HUES64 (cell line): ENCODE results near the gene TMEM151B.

Source experiments
- H3K27ac ChIP-seq: 2 replicates; pipeline ENCODE4 v1.7.0; 2013; ENCODE audit warnings: low read depth, low read length, inconsistent platforms
- H3K27me3 ChIP-seq: 2 replicates; pipeline ENCODE4 v1.6.1; 2013; ENCODE audit warnings: mild to moderate bottlenecking, low read length; ENCODE audit not compliant: insufficient read depth
- H3K36me3 ChIP-seq: 2 replicates; pipeline ENCODE4 v1.6.1; 2013; ENCODE audit warnings: mild to moderate bottlenecking, low read length; ENCODE audit not compliant: insufficient read depth
- H3K4me1 ChIP-seq: 2 replicates; pipeline ENCODE4 v1.6.1; 2013; ENCODE audit warnings: mild to moderate bottlenecking, low read length, moderate library complexity; ENCODE audit not compliant: insufficient read depth
- H3K4me3 ChIP-seq: 2 replicates; pipeline ENCODE4 v1.5.1; 2013; ENCODE audit warnings: mild to moderate bottlenecking, low read length, moderate library complexity
- H3K9ac ChIP-seq: 2 replicates; pipeline ENCODE4 v1.6.1; 2013; ENCODE audit warnings: mild to moderate bottlenecking, low read depth, low read length
- H3K9me3 ChIP-seq: 2 replicates; pipeline ENCODE4 v1.6.1; 2013; ENCODE audit warnings: low read depth, low read length; ENCODE audit not compliant: insufficient read depth
- WGBS: fragments of 150-250, 120-280 bp; methylation state at CpG from one replicate; pipeline ENCODE4 v1.1.7; 2013; ENCODE audit warnings: missing lambda C conversion rate; 5-methylcytosine and 5-hydroxymethylcytosine counted together

The TMEM151B gene

DNA sequence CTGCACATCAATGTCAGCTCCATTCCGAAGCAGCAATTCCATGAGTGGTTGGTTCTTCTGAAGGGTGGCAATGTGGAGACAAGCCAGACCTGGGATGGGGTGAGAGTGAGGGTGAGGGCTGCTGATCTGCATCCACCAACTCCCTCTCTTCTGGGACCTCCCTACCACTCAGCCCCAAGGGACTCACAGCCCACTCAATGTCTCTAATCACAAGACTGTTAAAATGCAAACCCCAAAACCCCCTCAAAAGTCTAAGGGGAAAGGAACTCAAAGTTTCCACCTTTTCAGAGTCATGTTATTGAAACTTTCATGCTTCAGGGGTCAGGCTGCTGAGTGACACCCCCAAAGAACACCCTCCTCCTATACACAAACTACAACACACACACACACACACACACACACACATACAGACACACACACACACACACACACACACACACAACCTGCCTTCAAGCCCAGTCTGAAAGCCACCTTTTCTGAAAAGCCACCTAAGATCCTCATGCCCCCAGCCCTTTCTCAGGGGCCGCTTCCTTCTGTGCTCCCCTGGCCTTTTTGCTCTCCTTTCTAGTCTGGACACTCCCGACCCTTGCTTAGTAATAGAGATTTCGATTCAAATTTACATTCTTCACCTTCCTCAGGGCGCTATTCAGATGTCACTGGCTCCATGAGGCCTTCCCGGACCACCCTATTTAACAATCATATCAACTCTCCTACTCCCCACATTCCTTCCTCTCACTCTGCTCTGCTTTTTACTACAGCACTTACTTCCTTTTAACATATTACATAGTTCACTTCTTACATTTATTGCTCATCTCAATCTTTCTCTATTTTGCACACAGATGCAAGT, 9.6 kb upstream of the TMEM151B start:
- peaks cover 30% of the 10 kb centered on the region for H3K36me3 ChIP-seq
- peaks cover 6% of the 10 kb centered on the region for H3K27me3 ChIP-seq
- H3K27ac ChIP-seq = no peak overlapping the region
- no peaks in the 10 kb centered on the region for H3K9me3 ChIP-seq
- H3K9ac ChIP-seq = no peak overlapping the region
- peaks cover 31% of the 10 kb centered on the region for H3K4me1 ChIP-seq
- WGBS = 96% methylated on average over 6 of the region's 6 CpGs
- no peak overlapping the region for H3K4me3 ChIP-seq

DNA sequence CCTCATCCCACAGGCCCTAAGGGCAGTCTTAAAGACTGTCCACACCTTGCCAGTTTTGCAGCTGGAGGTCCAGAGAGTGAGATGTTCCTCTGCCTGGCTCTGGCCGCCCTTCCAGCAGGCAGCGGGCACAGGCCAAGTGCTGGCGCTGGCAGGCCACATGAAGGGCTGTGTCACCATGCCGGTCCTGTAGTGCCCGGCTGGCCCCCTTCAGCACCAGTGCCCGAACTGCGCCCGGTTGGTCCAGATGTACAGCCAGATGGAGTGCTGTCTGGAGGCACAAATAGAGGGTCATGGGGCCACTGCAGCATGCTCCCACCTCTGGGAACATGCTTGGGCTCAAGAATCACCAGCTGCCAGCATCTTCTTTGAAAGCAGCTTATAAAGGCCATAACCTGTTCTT, 8.7 kb upstream of the TMEM151B start:
- H3K9ac ChIP-seq = no peak overlapping the region
- H3K4me3 ChIP-seq = no peak overlapping the region
- H3K9me3 ChIP-seq = no peaks in the 10 kb centered on the region
- WGBS = 98% methylated on average over 8 of the region's 8 CpGs
- peaks cover 28% of the 10 kb centered on the region for H3K4me1 ChIP-seq
- H3K27ac ChIP-seq = no peak overlapping the region
- peaks cover 27% of the 10 kb centered on the region for H3K36me3 ChIP-seq
- H3K27me3 ChIP-seq = peaks cover 6% of the 10 kb centered on the region

DNA sequence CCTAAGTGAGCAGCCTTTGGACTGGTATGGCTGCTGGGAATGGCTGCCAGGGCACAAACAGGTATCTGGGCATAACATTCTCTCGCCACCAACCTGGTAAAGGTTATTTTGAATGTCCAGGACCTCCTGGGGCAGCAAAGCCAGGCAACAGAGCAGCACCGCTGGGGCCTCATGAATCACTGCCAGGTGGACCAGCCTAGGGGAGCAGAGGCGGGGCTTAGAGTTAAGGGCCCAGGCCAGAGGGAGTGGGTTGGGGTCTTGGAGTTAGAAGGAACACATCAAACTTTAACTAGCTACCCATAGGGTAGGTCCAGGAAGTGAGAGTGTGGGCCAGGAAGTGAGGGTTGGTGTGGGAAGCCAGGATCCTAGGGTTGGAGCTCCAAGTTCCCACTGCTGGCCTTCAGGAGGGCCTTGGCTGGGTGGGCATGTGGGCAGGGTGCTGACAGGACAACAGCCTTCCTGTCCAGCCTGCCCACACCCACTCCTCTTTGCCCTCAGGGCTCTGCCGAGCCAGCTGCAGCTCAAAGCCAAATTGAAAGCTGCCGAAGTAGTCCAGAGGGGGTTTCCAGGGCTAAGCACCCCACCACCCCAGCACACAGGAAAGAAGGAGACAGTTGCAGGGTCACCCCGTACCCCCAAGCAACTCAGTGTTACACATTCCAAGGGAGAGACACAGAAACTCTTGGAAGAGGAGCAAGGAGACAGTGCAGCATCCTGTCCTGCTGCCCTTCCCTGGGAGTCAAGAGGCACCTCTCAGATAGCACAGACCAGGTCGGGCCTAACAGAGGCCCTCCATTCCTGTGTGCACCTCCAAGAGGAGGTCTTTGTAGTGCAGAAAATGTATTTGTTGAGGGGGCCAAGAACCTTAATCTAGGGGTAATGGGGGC, 7.5 kb upstream of the TMEM151B start:
- peaks cover 26% of the 10 kb centered on the region for H3K4me1 ChIP-seq
- H3K9me3 ChIP-seq = no peaks in the 10 kb centered on the region
- no peak overlapping the region for H3K27ac ChIP-seq
- H3K36me3 ChIP-seq = peaks cover 27% of the 10 kb centered on the region
- H3K27me3 ChIP-seq = peaks cover 6% of the 10 kb centered on the region
- peak overlapping the region; percentile 35 for H3K9ac ChIP-seq
- H3K4me3 ChIP-seq = peak overlapping the region; percentile 90
- WGBS = 80% methylated on average over 7 of the region's 7 CpGs

DNA sequence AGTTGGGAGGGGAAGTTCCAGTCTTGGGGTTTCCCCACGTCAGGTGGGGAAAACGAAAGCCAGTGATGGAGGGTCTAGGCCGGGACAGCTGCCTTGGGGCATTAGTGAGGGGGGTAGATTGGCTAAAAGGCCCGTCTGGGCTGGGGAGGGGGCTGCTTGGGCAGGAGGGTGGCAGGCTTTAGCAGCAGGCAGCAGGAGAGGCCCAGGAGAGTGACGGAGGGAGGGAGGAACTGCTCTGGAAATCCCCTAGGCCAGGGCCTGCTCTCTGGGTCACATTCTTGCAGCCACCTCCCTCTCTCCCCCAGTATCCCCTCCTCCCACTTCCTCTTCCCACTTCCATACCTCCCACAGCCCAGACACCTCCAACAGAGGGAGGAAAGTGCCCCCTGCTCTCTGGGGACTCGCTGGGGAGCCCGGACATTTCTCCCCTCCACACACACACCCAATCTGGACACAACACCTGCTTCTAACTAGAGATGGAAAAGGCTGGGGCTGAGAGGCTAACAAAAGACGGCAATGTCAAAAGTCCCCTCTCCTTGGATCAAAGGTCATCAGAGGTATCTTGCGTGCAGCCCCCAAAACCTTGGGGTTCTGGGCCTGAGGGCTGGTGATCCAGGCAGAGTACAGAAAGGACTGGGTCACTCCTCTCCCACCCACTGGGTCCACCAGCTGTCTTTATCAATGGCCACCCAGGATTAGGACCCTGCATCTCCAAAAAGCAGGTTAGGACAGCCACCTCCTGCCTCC, 6.7 kb upstream of the TMEM151B start:
- H3K9ac ChIP-seq = peak overlapping the region; percentile 35
- H3K4me1 ChIP-seq = peaks cover 28% of the 10 kb centered on the region
- 47% methylated on average over 8 of the region's 9 CpGs for WGBS
- H3K4me3 ChIP-seq = peak overlapping the region; percentile 90
- no peak overlapping the region for H3K27ac ChIP-seq
- H3K9me3 ChIP-seq = no peaks in the 10 kb centered on the region
- H3K36me3 ChIP-seq = peaks cover 24% of the 10 kb centered on the region
- H3K27me3 ChIP-seq = peaks cover 7% of the 10 kb centered on the region

DNA sequence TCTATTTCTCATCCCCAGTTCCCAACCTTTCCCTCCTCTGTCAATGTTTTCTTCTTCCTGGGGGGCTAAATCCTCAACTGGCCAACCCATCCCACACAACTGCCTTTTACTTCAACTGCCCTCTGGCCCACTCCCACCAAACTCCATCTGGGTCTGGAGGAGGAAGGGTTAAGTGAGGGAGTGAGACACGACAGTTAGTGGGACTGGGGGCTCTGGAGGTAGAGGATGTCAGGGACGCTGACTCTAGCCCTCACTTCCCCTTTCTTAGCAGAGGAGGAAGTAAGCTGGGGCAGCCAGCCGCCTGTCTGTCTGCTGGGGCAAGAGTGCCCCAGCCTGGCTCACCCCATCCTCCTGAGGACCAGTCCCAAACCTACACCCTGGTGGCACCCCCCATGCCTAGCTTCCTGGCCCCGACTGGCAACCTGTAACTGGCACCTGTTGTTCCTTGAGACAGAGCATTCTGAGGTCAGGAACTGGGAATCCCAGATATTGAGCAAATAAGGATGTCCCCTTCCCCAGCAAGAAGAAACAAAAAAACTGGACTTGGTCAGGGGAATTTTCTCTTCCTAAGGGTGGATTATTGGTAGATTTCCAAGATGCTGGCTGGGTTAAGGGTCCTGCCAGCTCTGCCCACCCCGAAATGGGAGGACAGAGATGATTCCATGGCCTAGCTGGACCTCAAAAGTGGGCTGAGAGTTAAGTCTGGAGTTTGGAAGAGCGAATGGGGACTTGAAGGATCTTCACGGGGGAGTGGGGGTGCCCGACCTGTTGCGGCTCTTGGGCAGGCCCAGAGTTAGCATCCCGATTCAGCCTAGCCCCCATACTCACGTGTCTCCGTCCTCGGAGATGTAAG, 5.9 kb upstream of the TMEM151B start:
- no peak overlapping the region for H3K27ac ChIP-seq
- 12% methylated on average over 13 of the region's 13 CpGs for WGBS
- H3K27me3 ChIP-seq = peaks cover 15% of the 10 kb centered on the region
- H3K4me1 ChIP-seq = peaks cover 33% of the 10 kb centered on the region
- peak overlapping the region; percentile 63 for H3K9ac ChIP-seq
- H3K4me3 ChIP-seq = peak overlapping the region; percentile 90
- peaks cover 16% of the 10 kb centered on the region for H3K36me3 ChIP-seq
- no peaks in the 10 kb centered on the region for H3K9me3 ChIP-seq

DNA sequence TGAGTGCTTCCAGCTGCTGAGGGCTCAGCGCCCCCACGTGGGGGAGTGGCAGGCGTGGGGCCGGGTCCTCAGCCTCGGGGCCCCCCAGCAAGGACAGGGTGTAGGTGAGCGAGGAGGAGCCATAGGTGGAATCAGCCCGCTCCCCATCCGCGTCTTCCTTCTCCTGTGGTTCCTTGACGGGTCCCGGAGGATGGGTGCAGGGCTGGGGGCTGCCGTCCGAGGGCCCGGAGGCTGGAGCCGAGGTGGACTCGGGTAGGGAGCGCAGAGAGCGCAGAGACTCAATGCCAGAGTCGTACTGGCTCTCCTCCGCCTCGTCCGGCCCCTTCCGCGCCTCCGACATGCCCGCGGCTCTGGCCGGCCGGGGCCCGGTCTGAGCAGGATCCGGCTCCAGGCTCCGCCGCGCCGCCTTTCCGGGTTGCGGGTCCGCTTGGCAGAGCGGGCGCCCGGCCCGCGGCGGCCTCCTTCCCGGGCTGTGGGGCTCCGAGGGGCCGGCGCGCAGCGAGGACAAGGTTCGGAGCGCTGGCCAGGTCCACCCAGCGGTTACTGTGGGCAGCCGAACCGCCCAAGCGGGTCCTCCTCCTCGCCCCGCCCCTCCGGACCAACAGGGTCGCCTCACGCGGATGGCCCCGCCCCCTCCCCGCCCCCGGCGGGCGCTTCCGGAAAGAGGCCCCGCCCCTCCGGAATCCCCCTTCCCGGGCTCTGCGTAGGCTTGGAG, 5.1 kb upstream of the TMEM151B start, which contains the start of gene NFKBIE:
Gene NFKBIE, minus strand, starts transcription at position 545 of the 715 bp plus-strand sequence. Its CDS starts 205 bp downstream, at position 340.
- H3K4me3 ChIP-seq = peak within 1 kb of the TSS; percentile 90
- WGBS = under 1% methylated on average over 72 of the region's 72 CpGs
- no peak within 1 kb of the TSS for H3K27ac ChIP-seq
- H3K27me3 ChIP-seq = peaks cover 23% of the 10 kb centered on the region
- H3K9ac ChIP-seq = peak within 1 kb of the TSS; percentile 63
- peaks cover 9% of the 10 kb centered on the region for H3K36me3 ChIP-seq
- peaks cover 33% of the 10 kb centered on the region for H3K4me1 ChIP-seq
- no peaks in the 10 kb centered on the region for H3K9me3 ChIP-seq

DNA sequence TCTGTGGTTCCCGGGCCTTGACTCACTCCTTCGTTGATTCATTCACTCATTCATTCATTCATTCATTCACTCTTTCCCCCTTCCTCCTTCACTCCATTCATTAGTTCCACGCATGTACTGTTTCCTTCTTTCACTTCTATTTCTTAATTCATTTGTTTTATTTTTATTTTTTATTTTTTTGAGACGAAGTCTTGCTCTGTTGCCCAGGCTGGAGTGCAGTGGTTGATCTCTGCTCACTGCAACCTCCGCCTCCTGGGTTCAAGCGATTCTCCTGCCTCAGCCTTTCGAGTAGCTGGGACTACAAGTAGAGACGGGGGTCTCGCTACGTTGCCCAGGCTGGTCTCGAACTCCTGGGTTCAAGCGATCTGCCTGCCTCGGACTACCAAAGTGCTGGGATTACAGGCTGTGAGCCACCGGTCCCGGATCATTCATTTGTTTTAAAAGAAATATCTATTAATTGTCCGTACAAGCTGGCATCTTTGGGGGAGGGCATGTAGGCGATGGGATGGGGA, 4.5 kb upstream of the TMEM151B start:
- H3K27ac ChIP-seq = no peak overlapping the region
- no peak overlapping the region for H3K9ac ChIP-seq
- 73% methylated on average over 16 of the region's 17 CpGs for WGBS

DNA sequence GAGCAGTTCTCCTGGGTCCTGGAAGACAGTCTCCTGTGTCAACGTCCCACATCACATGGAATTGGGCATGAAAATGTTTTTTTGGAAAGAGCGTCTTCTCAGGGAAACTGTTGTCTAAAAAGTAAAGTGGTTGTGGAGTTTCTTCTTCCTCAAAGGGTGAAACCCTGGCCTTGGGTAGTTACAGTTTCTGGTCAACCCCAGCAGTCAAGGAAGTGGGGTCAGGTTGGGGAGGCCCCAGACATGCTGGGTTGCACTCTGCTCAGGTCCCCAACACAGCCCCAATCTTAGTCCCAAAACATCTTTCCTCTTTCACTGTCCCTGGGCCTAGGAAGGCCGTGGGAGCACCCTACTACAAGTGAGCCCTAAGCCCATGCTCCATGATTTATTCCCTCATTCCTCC, 3.9 kb upstream of the TMEM151B start:
- Histone ChIP-seq H3K4me1 (peaks cover 35% of the 10 kb centered on the region), H3K9ac (no peak overlapping the region), H3K36me3 (peaks cover 2% of the 10 kb centered on the region), H3K4me3 (no peak overlapping the region), H3K27me3 (peaks cover 26% of the 10 kb centered on the region), H3K9me3 (no peaks in the 10 kb centered on the region), H3K27ac (no peak overlapping the region)
- 90% methylated on average over 3 of the region's 3 CpGs for WGBS

More for the DNA sequence above, 4.5 kb upstream of the TMEM151B start:
- Histone ChIP-seq H3K36me3 (peaks cover 5% of the 10 kb centered on the region), H3K27me3 (peaks cover 24% of the 10 kb centered on the region), H3K4me1 (peaks cover 33% of the 10 kb centered on the region), H3K4me3 (no peak overlapping the region), H3K9me3 (no peaks in the 10 kb centered on the region)

DNA sequence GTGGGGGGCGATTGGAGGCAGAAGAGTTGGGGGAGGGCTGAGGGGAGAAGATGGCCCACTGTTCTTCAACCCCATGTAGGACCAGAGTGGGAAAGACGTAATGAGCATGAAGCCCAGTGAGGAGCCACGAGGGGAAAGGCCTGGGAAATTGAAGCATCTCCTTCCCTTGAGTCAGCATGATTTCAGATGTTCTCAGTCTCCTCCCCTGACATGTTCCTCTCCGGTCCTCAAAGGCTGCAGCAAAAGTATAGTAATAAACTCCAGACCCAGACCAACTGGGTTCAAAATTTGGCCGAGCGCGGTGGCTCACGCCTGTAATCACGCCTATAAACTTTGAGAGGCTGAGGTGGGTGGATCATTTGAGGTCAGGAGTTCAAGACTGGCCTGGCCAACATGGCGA, 3.0 kb upstream of the TMEM151B start:
- Histone ChIP-seq H3K36me3 (no peaks in the 10 kb centered on the region), H3K27me3 (peaks cover 28% of the 10 kb centered on the region), H3K4me1 (peaks cover 37% of the 10 kb centered on the region), H3K4me3 (no peak overlapping the region), H3K27ac (no peak overlapping the region), H3K9ac (no peak overlapping the region), H3K9me3 (no peaks in the 10 kb centered on the region)
- 90% methylated on average over 10 of the region's 10 CpGs for WGBS
